Measurements from ENCODE around the gene EPHA4.

The EPHA4 gene

DNA sequence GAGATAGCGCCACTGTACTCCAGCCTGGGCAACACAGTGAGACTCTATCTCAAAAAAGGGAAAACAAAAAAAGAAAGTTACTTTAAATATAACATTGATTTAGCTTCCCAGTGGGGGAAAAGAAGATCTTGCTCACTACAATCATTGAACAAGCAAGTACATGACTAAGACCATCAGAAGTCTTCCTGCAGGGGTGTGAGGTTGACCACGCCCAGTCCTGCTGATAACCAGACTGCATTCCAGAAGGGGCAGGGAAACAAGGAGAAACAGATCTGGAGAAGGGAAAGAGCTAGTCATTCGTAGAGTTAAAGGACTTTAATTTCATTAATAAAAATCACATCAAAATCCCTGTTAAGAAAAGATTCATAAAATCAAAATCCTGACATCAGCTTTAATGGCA is 77.5 kb downstream of the EPHA4 start:
- no peak for TF ChIP-seq GATA3 (IDR thresholded peaks at IDR 0.05; ENCODE audit: low read depth, low read length)
- TF ChIP-seq GATA2 (IDR thresholded peaks at IDR 0.05; ENCODE audit: low read depth, low read length) = no peak

DNA sequence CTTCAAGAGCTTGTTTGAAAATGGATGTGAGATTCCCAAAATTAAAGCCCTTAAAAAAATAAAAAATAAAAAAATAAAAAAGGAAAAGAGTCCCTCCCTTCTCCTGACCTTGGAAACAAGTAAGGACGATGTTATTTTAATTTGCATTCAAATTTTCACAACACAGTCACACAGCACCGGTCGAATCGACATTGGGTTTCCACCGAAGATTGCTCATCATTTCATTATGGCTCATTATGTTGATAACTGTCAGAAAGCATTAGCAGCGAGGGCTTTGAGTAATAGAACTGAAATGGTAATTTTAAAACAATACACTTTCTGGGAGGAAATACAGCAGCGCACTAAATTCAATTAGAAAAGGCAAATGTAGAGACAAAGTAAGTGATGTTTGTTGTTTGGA is 78.7 kb downstream of the EPHA4 start:
- TF ChIP-seq GATA3 (IDR thresholded peaks at IDR 0.05; ENCODE audit: low read depth, low read length) = no peak
- no peak for TF ChIP-seq GATA2 (IDR thresholded peaks at IDR 0.05; ENCODE audit: low read depth, low read length)

DNA sequence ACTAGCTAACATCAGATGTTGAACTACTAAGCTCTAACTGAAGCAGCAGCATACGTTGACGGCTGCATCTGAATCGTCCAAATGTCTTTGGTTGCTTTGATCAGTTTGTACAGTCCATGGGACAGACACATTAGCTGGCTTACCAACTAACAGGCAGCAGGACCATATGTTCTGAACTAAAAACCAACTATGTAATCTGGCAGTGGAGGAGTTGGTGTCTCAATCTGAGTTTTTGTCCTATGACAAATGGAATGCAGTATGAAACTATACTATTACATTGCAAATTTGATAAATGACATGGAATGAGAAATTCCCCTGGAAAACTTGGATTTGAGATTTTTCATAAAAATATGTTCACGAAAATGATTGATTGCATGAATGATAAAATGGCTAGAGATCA is 79.5 kb downstream of the EPHA4 start:
- no peak for TF ChIP-seq GATA2 (IDR thresholded peaks at IDR 0.05; ENCODE audit: low read depth, low read length)
- no peak for TF ChIP-seq GATA3 (IDR thresholded peaks at IDR 0.05; ENCODE audit: low read depth, low read length)

DNA sequence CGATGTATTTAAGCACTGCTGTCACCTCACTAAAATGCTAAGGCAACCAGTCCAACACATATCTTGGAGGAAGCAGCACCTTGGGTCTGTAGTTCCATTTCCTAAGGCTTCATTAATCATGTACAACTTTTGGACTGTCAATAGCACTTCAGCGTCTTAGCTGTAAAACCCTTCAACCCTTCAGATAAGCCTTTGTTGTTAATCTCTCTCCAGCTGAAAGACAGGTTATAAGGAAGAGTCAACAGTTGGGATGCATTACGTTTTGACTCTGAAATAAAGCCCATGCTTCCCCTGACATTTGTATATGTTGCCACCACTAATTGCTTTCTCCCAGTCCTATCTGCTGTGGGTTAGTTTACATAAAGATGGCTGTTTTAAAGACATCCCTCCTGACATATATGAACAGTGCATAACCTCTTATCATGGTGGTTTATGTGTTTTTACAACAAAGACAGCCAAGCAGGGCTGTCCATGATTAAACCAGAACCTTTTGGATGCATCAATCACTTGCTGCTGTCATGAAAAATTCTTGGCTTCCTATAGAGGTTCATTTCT is 81.5 kb downstream of the EPHA4 start:
- TF ChIP-seq GATA2 (IDR thresholded peaks at IDR 0.05; ENCODE audit: low read depth, low read length) = no peak
- no peak for TF ChIP-seq GATA3 (IDR thresholded peaks at IDR 0.05; ENCODE audit: low read depth, low read length)

DNA sequence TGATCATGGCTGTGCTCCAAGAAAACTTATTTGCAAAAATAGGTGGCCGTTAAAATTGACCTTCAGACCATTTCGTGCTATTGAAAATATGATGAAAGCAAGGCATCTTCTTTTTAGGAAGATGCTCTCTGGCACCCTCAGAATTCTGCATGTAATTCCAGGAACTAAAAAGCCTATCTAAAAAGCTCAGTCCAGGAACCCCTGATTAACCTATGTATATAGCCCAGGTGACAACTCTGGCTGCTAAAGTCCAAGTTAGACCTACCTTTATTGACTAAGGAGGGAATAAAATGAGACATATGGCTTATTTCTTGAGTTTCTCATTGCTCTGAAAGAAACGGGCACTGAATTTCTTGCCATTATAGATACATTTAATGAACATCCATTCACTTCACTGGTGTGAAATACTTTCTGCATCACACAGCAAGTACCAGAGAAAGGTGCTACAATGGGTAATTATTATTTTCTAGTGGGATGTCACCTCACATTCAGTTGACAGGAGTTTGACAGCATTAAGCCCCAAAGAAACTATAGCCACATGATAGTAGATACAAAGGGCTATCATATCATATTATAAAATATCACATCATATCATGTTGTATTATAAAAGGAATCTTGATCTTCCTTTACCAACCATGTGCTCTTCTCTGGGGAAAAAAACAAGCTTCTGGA is 83.8 kb downstream of the EPHA4 start:
- TF ChIP-seq GATA2 (IDR thresholded peaks at IDR 0.05; ENCODE audit: low read depth, low read length) (no peak), GATA3 (IDR thresholded peaks at IDR 0.05; ENCODE audit: low read depth, low read length) (no peak)

DNA sequence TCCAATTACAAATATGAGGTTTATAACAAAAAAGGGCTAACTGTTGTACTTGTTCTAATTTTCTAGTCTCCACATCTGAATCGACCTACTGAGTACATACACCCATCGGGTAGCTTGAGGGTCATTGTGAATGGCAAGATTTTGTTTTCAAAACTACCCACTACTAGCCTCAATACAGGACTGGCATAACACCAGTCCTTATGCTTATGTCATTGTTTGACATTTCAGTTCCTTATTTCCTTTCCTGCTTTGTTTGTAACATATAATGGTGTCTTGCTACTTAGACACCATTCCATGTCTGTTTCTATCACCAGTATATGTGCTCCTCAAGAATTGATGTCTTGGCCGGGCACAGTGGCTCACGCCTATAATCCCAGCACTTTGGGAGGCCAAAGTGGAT is 86.0 kb downstream of the EPHA4 start:
- TF ChIP-seq GATA2 (IDR thresholded peaks at IDR 0.05; ENCODE audit: low read depth, low read length) (no peak), GATA3 (IDR thresholded peaks at IDR 0.05; ENCODE audit: low read depth, low read length) (no peak)

DNA sequence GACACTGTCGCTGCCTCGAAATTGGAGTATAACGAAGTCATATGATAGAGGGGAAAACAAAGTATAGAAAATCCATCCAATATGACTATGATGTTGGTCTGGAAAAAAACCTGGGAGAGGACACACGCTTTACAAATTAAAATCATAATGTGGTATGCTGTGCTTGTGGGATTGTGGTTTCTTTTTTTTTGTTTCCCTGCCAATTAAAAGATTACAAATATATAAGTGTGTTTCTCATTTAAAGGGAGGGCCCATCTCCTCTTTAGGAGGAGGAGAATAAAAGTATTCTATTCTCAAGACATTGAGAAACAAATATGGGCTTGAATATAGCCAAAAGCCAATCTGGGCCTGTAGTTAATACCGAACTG is 86.6 kb downstream of the EPHA4 start:
- TF ChIP-seq GATA3 (IDR thresholded peaks at IDR 0.05; ENCODE audit: low read depth, low read length) (no peak), GATA2 (IDR thresholded peaks at IDR 0.05; ENCODE audit: low read depth, low read length) (no peak)

DNA sequence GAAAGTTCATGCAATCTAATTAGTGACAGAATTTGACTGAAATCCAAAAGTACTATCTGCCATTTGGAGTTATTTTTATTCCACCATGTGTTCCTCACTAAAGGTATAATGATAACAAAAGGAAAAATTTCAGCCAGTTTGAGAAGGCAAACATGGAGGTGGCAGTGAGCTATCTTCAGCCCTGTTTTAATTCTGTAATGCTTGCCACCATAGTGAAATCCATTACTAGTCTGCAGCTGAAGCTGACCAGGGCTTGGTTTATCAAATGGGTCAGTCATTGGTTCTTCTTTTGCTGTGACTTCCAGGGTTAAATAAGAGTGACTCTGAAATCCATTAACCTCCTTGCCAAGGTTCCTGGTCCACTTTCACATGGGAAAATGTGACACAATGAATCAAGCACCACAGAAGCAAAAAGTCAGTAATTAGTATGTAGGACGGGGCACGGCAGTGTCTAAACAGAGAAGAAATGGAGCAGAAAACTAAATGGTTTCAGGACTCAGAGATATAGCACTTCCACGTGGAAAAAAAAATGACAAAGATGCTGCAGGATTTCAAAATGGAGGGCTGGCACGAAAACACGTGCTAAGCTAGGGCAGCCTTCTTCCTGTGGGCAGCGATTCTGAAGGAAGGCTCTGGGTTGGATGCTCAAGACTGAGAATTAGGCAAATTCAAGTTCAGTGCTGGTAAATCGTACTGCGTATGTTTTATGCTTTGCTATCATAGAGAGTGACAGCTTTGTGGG is 87.2 kb downstream of the EPHA4 start:
- TF ChIP-seq GATA2 (IDR thresholded peaks at IDR 0.05; ENCODE audit: low read depth, low read length) (no peak), GATA3 (IDR thresholded peaks at IDR 0.05; ENCODE audit: low read depth, low read length) (no peak)

DNA sequence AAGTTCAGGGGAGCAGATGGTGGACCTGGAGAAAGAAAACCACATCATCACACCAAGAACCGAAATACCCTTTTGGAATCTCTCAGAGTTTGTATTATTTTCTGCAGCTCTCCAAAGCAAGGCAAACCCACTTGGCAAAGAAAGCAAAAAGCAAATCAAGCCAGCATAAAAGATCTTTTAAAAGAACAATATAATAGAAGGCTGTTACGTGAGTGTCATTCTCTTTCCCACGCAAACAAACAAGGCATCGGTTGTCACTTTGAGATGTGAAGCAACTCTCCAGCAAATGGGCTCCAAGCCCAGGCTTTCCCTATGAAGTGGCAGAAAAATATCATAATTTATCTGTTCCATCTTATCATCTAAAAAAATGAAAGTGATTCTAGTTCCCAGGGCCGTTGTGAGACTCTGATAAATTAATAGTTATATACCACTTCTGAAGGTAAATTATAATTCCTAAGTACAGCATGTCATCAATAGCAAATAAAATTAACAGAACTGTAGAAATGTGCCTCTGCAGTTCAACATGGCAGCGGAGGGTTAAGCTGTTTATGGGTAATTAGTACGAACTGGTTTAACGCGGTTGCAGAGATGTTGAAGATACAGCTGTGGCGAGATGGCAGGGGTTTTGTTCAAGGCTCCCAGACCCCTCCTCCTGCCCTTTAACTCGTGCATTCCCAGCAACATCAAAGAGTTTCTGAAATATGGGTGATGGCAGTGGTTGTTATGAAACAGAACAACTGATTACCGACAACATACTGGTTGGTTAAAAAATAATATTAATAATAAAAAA is 89.2 kb downstream of the EPHA4 start:
- TF ChIP-seq GATA3 (IDR thresholded peaks at IDR 0.05; ENCODE audit: low read depth, low read length) (no peak), GATA2 (IDR thresholded peaks at IDR 0.05; ENCODE audit: low read depth, low read length) (no peak)

DNA sequence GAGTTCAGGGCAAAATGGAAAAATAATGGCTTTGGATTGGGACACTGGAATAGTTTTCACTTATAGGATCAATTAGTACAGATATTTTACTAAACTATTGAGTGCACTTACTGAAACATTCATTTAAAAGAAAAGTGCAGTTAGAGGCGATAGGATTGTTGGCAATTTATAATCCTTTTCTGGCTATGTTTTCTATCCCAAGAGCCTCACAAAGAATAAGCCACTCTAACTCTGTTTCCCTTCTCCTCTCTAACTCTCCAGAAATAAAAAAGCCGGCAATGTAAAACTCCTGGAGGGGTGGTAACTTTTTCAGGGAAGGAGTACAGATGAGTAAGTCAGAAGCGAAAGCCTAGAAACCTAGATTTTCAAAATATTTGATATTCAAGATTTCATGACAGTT is 91.3 kb downstream of the EPHA4 start:
- TF ChIP-seq GATA3 (IDR thresholded peaks at IDR 0.05; ENCODE audit: low read depth, low read length) = no peak
- no peak for TF ChIP-seq GATA2 (IDR thresholded peaks at IDR 0.05; ENCODE audit: low read depth, low read length)

DNA sequence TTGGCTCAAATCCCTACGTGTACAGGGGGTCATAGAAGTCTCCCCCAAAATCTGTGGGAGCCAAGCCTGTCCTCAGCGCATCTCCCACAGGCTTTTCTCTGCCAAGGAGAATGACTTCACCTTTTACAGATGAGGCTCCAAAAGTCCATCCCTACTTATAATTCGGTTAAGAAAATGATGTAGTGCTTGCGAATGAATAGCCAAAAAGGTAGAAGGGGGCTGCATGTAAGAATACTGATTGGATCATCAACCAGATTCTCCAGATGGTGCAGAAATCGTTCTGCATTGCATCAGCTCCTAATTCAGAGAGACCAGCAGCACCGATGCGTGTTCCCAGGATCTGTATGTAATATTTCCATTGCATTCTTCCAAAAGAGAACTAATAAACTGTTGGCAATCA is 91.9 kb downstream of the EPHA4 start:
- TF ChIP-seq GATA2 (IDR thresholded peaks at IDR 0.05; ENCODE audit: low read depth, low read length) = no peak
- no peak for TF ChIP-seq GATA3 (IDR thresholded peaks at IDR 0.05; ENCODE audit: low read depth, low read length)

DNA sequence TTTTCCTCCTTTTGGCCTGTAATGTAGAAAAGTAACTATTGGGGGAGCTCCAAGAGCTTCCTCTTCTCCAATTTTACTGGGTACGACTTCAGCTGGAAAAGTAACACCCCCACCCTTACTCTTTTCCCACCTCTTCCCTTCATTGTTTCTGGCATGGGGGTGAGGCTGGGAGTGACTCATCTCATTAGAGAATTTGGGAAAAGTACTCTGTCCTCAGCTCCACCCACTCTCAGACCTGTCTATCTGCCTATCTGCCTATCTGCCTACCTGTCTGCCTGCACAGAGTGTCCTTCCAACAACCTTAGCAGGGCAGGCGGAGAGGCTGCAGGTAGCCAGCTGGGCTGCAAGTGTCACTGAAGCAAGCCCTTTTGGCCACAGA is 93.6 kb downstream of the EPHA4 start:
- no peak for TF ChIP-seq GATA2 (IDR thresholded peaks at IDR 0.05; ENCODE audit: low read depth, low read length)
- TF ChIP-seq GATA3 (IDR thresholded peaks at IDR 0.05; ENCODE audit: low read depth, low read length) = no peak

DNA sequence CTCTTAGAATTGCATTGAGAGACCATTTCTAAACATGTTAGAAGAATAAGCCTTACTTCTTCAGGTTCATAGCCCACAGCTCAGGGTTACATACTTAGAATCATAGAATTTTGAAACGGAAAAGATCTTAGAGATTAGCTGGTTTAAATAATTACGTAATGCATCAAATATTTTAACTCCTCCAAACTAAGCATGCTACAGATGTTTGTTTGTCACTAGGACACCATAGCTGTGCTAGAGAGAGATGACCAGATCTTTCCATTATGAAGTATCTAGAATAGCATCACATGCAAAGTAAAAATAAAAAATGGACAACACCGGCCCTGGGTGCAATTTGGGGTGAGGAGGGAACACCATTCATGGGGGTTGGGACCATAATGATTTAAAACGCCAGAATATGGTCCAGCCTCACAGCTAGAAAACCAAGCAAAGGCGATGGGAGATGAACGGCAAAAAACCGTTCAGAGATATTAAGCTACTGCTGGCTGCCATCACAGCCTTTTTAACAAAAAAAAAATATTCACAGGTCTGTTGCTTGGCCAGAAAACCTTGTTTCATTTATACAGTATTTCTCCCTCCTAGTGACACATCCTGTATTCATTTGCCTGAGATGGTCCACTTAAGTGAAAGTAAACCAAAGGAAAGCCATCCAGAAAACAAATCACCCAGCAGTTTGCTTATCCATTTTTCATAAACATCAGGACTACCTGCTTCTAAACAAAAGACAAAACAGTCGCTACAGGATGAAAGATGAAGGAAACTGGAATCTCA is 94.2 kb downstream of the EPHA4 start:
- TF ChIP-seq GATA3 (IDR thresholded peaks at IDR 0.05; ENCODE audit: low read depth, low read length) = no peak
- no peak for TF ChIP-seq GATA2 (IDR thresholded peaks at IDR 0.05; ENCODE audit: low read depth, low read length)

DNA sequence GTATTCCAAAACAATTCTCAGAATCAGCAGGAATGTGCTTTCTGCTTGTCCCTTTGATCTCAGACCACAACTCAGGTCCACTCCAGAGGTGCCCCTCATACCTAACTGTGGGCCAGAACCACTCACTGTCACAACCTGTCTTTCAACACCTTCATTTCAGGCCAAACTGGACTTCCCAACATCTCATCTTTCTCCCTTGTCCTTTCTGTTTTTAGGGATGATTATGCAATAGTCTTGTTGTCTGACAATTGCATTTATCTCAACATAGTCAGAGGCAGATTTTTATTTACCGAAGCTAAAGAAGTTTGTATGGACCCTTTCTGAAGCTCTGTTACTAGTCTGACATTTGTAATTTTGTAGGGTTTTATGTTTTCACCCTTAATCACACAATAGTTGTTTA is 95.9 kb downstream of the EPHA4 start:
- no peak for TF ChIP-seq GATA3 (IDR thresholded peaks at IDR 0.05; ENCODE audit: low read depth, low read length)
- no peak for TF ChIP-seq GATA2 (IDR thresholded peaks at IDR 0.05; ENCODE audit: low read depth, low read length)
